Ovary (tissue), 9 donors: ENCODE results near the gene TTC7B. TPM values are rescaled to one million over a fixed set of nuclear protein-coding genes. Genes with fewer than 3 reads are reported as not detected.

Experiments
- DNase-seq, 5 donors: peaks; one replicate each; pipeline ENCODE4 v3.0.0-alpha.2; 2019 to 2020
- H3K27ac ChIP-seq, 2 donors: fragments of 200-600 bp; one replicate each; pipeline versions ENCODE4 v1.5.1 to v1.8.0; 2019 to 2022
- H3K27me3 ChIP-seq: fragments of 200-600 bp; one replicate; pipeline ENCODE4 v1.8.0; 2022
- H3K36me3 ChIP-seq: fragments of 200-600 bp; sonication (generic); one replicate; pipeline ENCODE4 v1.5.1; 2019
- H3K4me1 ChIP-seq: one replicate; pipeline ENCODE4 v1.8.1; 2013; ENCODE audit warnings: mild to moderate bottlenecking, moderate library complexity; ENCODE audit not compliant: insufficient read depth
- H3K4me3 ChIP-seq: fragments of 200-600 bp; sonication (generic); one replicate; pipeline ENCODE4 v1.5.1; 2017
- H3K9me3 ChIP-seq, 2 donors: fragments of 200-600 bp in 1 of 2; sonication (generic) in 1 of 2; one replicate each; pipeline versions ENCODE4 v1.5.1 to v1.8.1; 2013 to 2019; ENCODE audit warnings: mild to moderate bottlenecking in 1 of 2, moderate library complexity in 1 of 2
- CTCF ChIP-seq, 3 donors: fragments of 450-650 bp in 2 of 3; fragments of 200-600 bp in 1 of 3; IDR thresholded peaks; one replicate each; pipeline versions ENCODE4 v1.5.1 to v1.8.0; 2016 to 2022; ENCODE audit warnings: antibody characterized with exemption in 3 of 3, mild to moderate bottlenecking in 1 of 3
- EP300 ChIP-seq: sonication (generic); formaldehyde crosslinking; IDR thresholded peaks from one replicate; pipeline ENCODE4 v1.6.1; 2017; ENCODE audit warnings: antibody characterized with exemption
- POLR2A ChIP-seq: fragments of 450-650 bp; IDR thresholded peaks from one replicate; pipeline ENCODE4 v1.6.1; 2017; ENCODE audit warnings: antibody characterized with exemption, mild to moderate bottlenecking, moderate library complexity
- WGBS, 3 donors: extraction: QIAGEN DNeasy Blood & Tissue Kit in 1 of 3; methylation state at CpG; one replicate each; pipeline versions ENCODE4 v1.1.5 to v1.1.7; 2013 to 2017; 5-methylcytosine and 5-hydroxymethylcytosine counted together
- intact Hi-C, 4 donors: fragments of 100-400 bp; cut with DNase I; formaldehyde crosslinking; loops; one replicate each; pipeline versions ENCODE4 v1.11.0 to v1.15.1; 2022 to 2023
- polyA plus RNA-seq, 2 donors: library from polyadenylated mRNA; stranded (reverse); fragments of 200-250 nt in 1 of 2; fragments of 350-450 nt in 1 of 2; fragmentation: Illumina TruSeq in 1 of 2; extraction: RNeasy Lipid Tissue Mini Kit (QIAGEN cat#74804) in 1 of 2; gene quantifications; one replicate each; pipeline ENCODE4 v1.2.3, GENCODE V29; 2013 to 2014
- total RNA-seq, 7 donors: library from RNA; depleted of rRNA in 2 of 7; stranded (reverse); fragments of >200 nt in 2 of 7; fragmentation: NEBNext Ultra II Directional in 3 of 7; extraction: Animal tissue kit (Norgen Biotek cat#: 25700) in 3 of 7; gene quantifications; one replicate each; pipeline versions ENCODE4 v1.1.0 to v1.2.4, GENCODE V29; 2016 to 2023
- donor health status: DM: no; HTN: no; CAD: no; lungs with moderate emphysema.
- donor health status: DM: no; HTN: no; CAD: no.
- donor health status: Bipolar disorder and iron deficiency.
- donor health status: DM: yes; HTN: yes; CAD: no.
- donor health status: DM: no; HTN: no; CAD: no.
- donor health status: DM: yes; HTN: yes; CAD: no.

Gene TTC7B
- total and polyA plus RNA-seq, 9 donors, result 18.2 to 39.5 (median 34.2) TPM

GRCh38 chr14:90572441-90573150, 243.6 kb downstream of the TTC7B start:
- H3K27ac ChIP-seq, result no peak overlapping the region
- 93 to 94% (median 93%) methylated on average over 11 of the region's 11 CpGs for WGBS, 3 donors
- intact Hi-C loops, result no loop called here
- no peaks in the 10 kb centered on the region for H3K36me3 ChIP-seq
- no peaks in the 10 kb centered on the region for H3K9me3 ChIP-seq
- DNase-seq, result no peak
- H3K4me3 ChIP-seq, result no peak overlapping the region
- TF ChIP-seq EP300 (no peak), POLR2A (no peak), CTCF (IDR thresholded peaks at IDR 0.05) (no peak)
- peaks cover 9% of the 10 kb centered on the region for H3K4me1 ChIP-seq
- H3K27me3 ChIP-seq, result no peaks in the 10 kb centered on the region

- intact Hi-C loops, result no loop called here
- H3K36me3 ChIP-seq, result no peaks in the 10 kb centered on the region
- TF ChIP-seq EP300 (no peak), CTCF (IDR thresholded peaks at IDR 0.05) (no peak), POLR2A (no peak)
- no peak overlapping the region for H3K27ac ChIP-seq
- WGBS, 3 donors, result 94 to 96% (median 95%) methylated on average over 13 of the region's 13 CpGs
- H3K27me3 ChIP-seq, result no peaks in the 10 kb centered on the region
- DNase-seq, result no peak
- H3K4me1 ChIP-seq, result peaks cover 9% of the 10 kb centered on the region
- no peak overlapping the region for H3K4me3 ChIP-seq
- no peaks in the 10 kb centered on the region for H3K9me3 ChIP-seq
Measured at GRCh38 chr14:90571149-90571947, 244.9 kb downstream of the TTC7B start.

GRCh38 chr14:90570461-90570860, 245.8 kb downstream of the TTC7B start:
- 92 to 97% (median 96%) methylated on average over 17 of the region's 17 CpGs for WGBS, 3 donors

More at GRCh38 chr14:90570461-90570860, 245.8 kb downstream of the TTC7B start:
- DNase-seq, result no peak
- no peak overlapping the region for H3K27ac ChIP-seq
- no peaks in the 10 kb centered on the region for H3K36me3 ChIP-seq
- no peaks in the 10 kb centered on the region for H3K27me3 ChIP-seq
- intact Hi-C loops, result no loop called here
- H3K9me3 ChIP-seq, result no peaks in the 10 kb centered on the region
- peaks cover 9% of the 10 kb centered on the region for H3K4me1 ChIP-seq
- no peak overlapping the region for H3K4me3 ChIP-seq
- TF ChIP-seq POLR2A, result no peak
- TF ChIP-seq EP300, result no peak
- no peak for TF ChIP-seq CTCF (IDR thresholded peaks at IDR 0.05)
